Activated naive CD8-positive, alpha-beta T cell (primary cell): ENCODE data around the gene SRRM2.
"Not testable (repeated sequence)": the region's sequence is repeated elsewhere in the genome, so short reads cannot be mapped to it uniquely, and the experiment has no call there.

Experiments used
- H3K27ac Mint-ChIP-seq: one replicate; pipeline ENCODE4 v1.8.0; 2021; ENCODE audit warnings: mixed read lengths
- H3K27me3 Mint-ChIP-seq: one replicate; pipeline ENCODE4 v1.8.0; 2021; ENCODE audit warnings: mixed read lengths
- H3K36me3 Mint-ChIP-seq: one replicate; pipeline ENCODE4 v1.8.0; 2021; ENCODE audit warnings: mixed read lengths
- H3K4me1 Mint-ChIP-seq: one replicate; pipeline ENCODE4 v1.8.0; 2021; ENCODE audit warnings: low read depth, mixed read lengths
- H3K4me3 Mint-ChIP-seq: one replicate; pipeline ENCODE4 v1.8.0; 2021; ENCODE audit warnings: mild to moderate bottlenecking, mixed read lengths
- H3K9me3 Mint-ChIP-seq: one replicate; pipeline ENCODE4 v1.8.0; 2021; ENCODE audit warnings: low read depth, mixed read lengths

Gene SRRM2

DNA sequence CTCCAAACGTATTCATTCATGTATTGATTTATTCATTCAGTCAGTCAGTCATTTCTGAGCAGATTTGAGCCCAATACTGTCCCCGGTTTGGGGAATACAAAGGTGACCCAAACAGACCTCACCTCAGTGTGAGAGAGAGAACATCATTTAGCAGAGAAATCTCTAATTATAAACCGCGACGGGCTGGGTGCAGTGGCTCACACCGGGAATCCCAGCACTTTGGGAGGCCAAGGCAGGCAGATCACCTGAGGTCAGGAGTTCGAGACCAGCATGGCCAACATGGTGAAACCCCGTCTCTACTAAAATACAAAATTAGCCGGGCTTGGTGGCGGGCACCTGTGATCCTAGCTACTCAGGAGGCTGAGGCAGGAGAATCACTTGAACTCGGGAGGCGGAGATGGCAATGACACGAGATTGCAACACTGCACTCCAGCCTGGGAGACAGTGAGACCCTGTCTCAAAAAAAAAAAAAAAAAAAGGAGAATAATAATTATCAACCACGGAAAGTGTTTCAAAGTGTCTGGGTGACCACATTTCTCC lies 30.7 kb upstream of the SRRM2 start:
- not testable (repeated sequence) for H3K36me3 Mint-ChIP-seq, H3K4me1 Mint-ChIP-seq, H3K9me3 Mint-ChIP-seq, H3K27me3 Mint-ChIP-seq
- Mint-ChIP-seq H3K27ac (peak overlapping the region; percentile 22), H3K4me3 (peak overlapping the region; percentile 66)

DNA sequence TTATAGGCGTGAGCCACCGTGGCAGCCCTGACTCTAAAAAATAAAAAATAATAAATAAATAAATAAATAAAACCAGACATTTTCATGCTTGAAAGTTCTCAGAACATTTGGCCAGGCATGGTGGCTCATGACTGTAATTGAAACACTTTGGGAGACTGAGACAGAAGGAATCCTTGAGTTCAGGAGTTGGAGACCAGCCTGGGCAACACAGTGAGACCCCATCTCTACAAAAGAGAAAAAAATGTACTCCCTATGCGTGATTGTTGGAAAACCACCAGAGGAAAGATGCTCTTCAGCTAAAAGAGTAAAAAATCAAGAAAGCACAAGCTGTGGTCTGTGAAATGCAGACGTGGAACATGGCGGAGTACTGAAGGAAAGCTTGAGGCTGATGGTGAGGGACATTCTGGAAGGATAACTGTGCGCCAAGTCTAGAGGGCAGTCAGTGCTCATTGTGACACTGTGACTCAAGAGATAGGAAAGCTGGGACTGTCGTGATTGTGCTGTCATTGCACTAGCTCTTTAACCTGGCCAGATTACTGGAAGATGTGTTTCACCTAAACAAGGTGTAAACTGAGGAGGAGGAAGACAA lies 28.3 kb upstream of the SRRM2 start:
- Mint-ChIP-seq H3K36me3 (no peaks in the 10 kb centered on the region), H3K4me3 (no peak overlapping the region), H3K9me3 (no peaks in the 10 kb centered on the region), H3K27me3 (peaks cover 9% of the 10 kb centered on the region), H3K4me1 (peaks cover 1% of the 10 kb centered on the region), H3K27ac (no peak overlapping the region)

DNA sequence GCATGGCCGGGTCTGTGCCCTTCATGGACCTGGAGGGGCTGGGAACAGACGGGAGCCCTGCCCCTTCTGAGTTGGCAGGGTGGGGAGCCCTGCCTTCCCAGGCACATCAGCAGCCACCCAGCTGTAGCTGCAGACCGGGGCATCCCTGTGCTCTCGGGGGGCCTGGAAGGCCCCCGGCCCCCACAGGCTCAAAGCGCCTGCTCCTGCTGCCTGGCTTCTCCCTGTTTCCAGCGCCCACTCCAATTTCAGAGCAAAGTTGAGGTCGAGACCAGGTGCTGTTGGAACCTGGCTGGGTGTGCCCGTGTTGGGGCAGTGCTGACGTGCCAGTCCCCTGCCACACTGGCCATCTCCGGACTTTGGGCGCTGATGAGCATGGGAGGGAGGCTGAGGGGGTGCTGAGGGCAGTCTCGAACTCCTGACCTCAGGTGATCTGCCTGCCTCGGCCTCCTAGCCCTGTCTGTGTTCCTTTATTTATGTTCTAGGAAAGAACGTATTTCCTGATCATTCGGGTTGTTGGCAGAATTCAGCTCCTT lies 27.6 kb upstream of the SRRM2 start:
- no peaks in the 10 kb centered on the region for H3K36me3 Mint-ChIP-seq
- H3K27ac Mint-ChIP-seq = no peak overlapping the region
- H3K4me3 Mint-ChIP-seq = no peak overlapping the region
- H3K27me3 Mint-ChIP-seq = peaks cover 9% of the 10 kb centered on the region
- H3K4me1 Mint-ChIP-seq = peaks cover 1% of the 10 kb centered on the region
- H3K9me3 Mint-ChIP-seq = no peaks in the 10 kb centered on the region

DNA sequence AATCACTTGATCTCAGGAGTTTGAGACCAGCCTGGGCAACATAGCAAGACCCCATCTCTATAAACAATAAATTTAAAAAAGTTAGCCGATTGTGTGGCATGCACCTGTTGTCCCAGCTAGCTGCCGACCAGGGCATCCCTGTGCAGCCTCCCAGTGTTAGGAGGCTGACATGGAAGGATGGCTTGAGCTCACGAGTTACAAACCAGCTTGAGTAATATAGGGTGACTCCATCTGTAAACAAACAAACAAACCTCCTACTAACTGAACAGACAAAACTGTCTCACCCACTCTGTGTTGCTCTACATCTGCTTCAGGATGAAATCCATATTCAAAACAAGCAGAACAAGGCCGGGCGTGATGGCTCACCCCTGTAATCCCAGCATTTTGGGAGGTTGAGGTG lies 25.5 kb upstream of the SRRM2 start:
- no peaks in the 10 kb centered on the region for H3K9me3 Mint-ChIP-seq
- peaks cover 9% of the 10 kb centered on the region for H3K27me3 Mint-ChIP-seq

DNA sequence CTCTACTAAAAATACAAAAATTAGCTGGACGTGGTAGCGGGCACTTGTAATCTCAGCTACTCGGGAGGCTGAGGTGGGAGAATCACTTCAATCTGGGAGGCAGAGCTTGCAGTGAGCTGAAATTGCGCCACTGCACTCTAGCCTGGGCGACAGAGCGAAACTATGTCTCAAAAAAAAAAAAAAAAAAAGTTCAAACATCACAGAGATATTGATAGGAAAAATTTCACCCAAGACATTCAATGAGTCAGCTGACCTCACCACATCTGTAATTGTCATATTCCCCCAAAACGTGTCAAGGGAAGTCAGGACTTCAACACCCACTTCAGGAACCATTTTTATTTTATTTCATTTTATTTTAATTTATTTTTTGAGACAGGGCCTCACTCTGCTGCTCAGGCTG lies 24.4 kb upstream of the SRRM2 start:
- H3K27ac Mint-ChIP-seq = no peak overlapping the region
- H3K4me3 Mint-ChIP-seq = no peak overlapping the region
- H3K27me3 Mint-ChIP-seq = peaks cover 9% of the 10 kb centered on the region
- no peaks in the 10 kb centered on the region for H3K9me3 Mint-ChIP-seq
- H3K4me1 Mint-ChIP-seq = no peaks in the 10 kb centered on the region
- no peaks in the 10 kb centered on the region for H3K36me3 Mint-ChIP-seq

More for the DNA sequence above, 25.5 kb upstream of the SRRM2 start:
- Mint-ChIP-seq H3K36me3 (no peaks in the 10 kb centered on the region), H3K4me3 (no peak overlapping the region), H3K4me1 (peaks cover 1% of the 10 kb centered on the region), H3K27ac (no peak overlapping the region)

DNA sequence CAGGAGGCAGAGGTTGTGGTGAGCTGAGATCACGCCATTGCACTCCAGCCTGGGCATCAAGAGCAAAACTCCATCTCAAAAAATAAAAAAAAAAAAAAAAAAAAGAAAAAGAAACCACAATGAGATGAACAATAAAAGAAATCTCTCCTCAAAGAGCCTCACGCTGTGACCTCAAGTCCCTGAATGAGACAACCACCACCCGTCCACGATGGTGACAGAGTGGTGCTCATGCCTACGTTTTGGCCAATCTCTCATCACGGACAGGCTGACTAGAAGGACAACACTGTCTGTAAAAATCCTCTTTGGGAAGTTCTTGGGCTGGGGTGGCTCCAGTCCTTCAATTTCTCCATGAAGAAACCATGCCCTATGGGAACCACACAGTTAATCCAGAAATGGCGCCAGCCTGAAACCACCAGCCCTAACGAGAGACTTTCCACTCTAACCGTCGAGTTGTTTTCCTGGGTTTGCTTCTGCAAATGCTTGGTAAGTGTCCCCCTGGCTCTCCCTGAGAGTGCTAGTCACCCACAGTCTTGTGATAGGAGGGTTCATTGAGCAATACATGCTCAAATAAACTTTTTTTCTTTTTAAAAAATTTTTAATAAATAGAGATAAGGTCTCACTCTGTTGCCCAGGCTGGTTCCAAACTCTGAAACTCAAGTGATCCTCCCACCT lies 17.5 kb upstream of the SRRM2 start:
- Mint-ChIP-seq H3K36me3 (no peaks in the 10 kb centered on the region), H3K27me3 (no peaks in the 10 kb centered on the region), H3K9me3 (no peaks in the 10 kb centered on the region), H3K4me3 (no peak overlapping the region), H3K27ac (no peak overlapping the region), H3K4me1 (no peaks in the 10 kb centered on the region)

DNA sequence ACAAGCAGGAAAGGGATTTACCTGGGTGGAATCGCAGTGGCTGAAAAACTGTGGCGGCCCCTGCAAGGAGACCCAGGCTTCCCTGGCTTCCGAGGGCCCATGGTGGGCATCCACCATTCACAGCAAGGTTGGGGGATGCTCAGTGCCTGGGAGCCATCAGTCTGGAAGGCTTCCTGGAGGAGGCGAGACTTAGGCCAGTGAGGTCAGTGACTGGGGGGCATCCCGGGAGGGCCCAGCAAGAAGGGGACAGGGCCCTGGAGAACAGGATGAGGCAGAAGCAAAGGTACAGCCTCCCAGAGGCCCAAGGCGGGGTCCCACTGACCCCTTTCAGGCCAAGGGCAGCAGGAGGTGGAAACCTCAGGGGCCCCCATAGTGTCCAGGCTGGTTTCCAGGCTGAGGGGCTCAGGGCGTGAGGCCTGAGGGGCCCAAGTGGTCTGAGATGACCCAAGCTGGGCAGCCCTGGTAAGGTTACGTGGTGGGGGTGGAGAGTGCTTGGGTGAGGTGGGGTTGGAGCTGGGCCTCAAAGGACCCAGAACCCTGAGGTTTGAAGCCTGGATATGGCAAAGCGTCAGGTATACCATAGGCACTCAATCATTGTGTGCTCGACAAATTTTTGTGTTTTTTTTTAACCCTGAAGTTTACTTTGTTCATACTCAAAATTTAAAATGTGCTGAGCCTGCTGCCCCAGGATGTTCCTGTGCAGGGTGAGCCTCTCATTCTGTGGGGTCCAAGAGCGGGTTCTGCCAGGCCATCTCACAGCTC lies 15.8 kb upstream of the SRRM2 start:
- Mint-ChIP-seq H3K9me3 (no peaks in the 10 kb centered on the region), H3K27me3 (no peaks in the 10 kb centered on the region), H3K36me3 (no peaks in the 10 kb centered on the region), H3K27ac (no peak overlapping the region), H3K4me3 (no peak overlapping the region), H3K4me1 (no peaks in the 10 kb centered on the region)

DNA sequence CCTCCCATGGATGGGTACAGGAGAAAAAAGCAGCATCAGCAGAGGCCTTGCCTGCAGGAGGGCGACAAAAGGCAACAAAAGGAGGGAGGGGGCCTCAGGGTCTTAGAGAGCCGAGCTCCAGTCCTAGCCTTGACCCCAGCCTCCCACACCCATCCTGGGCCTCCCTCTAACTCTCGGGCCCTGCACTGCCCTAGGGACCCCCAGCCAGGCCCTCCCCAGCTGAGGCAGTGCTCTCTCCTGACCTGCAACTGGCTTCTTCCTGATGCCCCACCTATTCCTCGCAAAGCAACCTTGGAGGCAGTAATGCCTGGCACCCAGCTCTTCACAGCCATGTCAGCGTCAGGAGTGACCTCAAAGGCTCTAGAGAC lies 15.2 kb upstream of the SRRM2 start:
- Mint-ChIP-seq H3K36me3 (no peaks in the 10 kb centered on the region), H3K4me1 (no peaks in the 10 kb centered on the region), H3K27me3 (no peaks in the 10 kb centered on the region), H3K4me3 (no peak overlapping the region), H3K27ac (no peak overlapping the region), H3K9me3 (no peaks in the 10 kb centered on the region)

DNA sequence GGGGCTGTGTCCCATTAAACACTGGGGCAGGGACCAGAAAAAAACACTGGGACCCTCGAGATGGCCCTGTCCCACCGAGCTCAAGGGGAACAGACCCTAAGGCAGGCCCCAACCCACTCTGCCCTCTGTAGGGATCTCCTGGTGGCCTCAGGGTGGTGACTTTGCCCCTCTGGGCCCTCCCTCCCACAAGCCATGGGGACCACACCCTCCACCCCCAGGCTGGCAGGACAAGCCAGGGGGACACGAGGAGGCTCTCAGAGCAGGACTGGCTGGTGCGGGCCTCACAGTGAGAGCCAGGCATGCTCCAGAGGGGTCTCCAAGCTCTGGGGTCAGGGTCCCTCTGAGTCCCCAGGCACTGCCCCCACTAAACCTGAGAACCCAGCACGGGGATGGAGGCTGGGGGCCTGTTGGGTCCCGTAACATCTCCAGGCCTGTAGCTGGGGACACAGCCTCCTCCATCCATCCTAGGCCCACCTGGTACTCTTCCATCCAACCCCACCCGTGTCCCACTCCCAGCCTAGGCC lies 14.5 kb upstream of the SRRM2 start:
- no peak overlapping the region for H3K27ac Mint-ChIP-seq
- H3K27me3 Mint-ChIP-seq = no peaks in the 10 kb centered on the region
- no peaks in the 10 kb centered on the region for H3K9me3 Mint-ChIP-seq
- H3K4me3 Mint-ChIP-seq = no peak overlapping the region
- H3K4me1 Mint-ChIP-seq = no peaks in the 10 kb centered on the region
- no peaks in the 10 kb centered on the region for H3K36me3 Mint-ChIP-seq

DNA sequence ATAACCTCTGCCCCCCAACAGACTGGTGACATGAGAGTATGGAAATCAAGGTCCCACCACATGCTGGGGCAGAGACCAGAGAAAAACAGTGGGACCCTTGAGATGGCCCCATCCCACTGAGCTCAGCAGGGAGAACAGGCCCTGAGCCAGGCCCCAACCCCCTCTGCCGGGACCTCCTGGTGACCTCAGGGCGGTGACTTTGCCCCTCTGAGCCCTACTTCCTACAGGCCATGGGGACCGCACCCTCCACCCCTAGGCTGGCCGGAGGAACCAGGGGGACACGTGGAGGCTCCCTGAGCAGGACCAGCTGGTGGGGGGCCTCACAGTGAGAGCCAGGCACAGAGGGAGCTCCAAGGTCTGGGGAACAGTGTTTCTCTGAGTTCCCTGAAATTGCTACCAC lies 13.8 kb upstream of the SRRM2 start:
- Mint-ChIP-seq H3K9me3 (no peaks in the 10 kb centered on the region), H3K4me1 (no peaks in the 10 kb centered on the region), H3K27ac (no peak overlapping the region), H3K27me3 (no peaks in the 10 kb centered on the region), H3K4me3 (no peak overlapping the region), H3K36me3 (no peaks in the 10 kb centered on the region)

DNA sequence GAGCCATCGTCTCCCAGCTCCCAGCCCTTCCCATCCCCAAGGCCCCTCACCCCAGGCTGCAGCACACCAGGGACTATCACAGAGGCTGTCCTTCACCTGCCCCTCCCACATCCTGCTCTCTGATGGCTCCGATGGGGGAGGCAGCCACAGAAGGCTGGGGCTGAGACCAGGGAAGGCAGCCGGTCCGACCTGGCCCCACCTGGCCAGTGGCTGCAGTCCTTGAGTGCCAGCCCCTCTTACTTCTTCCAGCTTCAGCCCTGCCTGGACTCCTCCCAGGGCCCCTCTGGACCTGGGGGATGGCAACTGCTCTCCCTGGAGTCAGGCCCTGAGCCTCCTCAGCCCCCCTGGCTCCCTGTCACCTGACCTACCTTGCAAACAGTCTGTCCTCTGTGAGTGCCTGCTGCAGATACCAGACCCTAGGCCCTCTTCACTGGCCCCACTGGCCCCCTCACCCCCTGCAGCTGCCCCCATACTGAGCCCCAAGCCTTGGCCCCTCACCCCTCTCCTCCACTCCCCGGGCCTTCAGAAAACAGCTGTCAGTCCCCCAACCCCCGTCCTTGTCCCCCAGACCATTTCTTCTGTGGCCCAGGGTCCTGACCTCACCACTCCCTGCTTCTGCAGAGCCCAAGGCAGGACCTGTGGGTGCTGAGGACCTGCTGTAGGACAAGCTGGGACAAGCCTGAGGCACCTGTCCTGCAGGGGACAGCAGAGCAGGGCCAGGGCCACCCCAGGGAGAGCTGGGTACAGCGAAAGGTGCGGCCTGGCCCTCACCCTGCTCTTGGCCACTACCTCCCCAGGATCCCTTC lies 12.6 kb upstream of the SRRM2 start:
- Mint-ChIP-seq H3K36me3 (no peaks in the 10 kb centered on the region), H3K4me1 (no peaks in the 10 kb centered on the region), H3K27me3 (no peaks in the 10 kb centered on the region), H3K27ac (no peak overlapping the region), H3K9me3 (no peaks in the 10 kb centered on the region), H3K4me3 (no peak overlapping the region)

DNA sequence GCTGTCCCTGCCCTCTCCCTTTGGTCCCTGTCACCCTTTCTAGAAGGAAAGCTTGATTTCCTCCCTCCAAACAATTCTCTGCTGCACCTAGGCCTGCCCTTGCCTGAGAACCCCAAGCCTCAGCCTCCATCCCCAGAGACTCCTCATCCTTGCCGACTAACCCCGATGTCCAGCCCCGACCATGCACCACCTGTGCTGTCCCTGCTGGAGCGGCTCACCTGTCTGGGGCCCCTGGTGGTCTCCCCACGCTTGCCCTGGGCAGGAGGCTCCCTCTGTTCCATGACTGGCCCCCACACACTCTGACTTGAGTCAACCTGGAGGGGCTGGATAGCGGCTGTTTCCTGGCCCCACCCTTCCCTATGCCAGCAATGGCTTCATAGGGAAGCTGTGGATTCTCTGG lies 12.0 kb upstream of the SRRM2 start:
- Mint-ChIP-seq H3K9me3 (no peaks in the 10 kb centered on the region), H3K27me3 (no peaks in the 10 kb centered on the region), H3K36me3 (no peaks in the 10 kb centered on the region), H3K27ac (no peak overlapping the region), H3K4me3 (no peak overlapping the region), H3K4me1 (no peaks in the 10 kb centered on the region)

DNA sequence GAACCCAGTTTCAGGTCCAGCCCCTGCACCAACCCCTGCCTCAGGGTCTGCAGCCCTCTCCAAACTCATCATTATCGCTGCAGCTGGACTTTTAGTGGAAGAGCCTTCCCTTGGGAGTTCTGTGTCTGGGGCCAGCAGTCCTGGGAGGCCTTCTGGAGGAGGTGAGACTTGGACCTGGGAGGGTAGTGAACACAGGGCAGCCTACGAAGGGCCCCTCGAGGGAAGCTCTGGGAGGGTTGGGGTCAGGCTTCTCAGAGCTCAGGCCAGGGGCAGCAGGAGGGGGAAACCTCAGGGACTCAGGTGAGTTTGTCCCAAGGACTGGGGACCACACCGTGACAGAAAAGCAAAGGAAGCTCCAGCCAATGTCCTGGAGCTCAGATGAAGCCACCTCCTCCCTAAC lies 11.3 kb upstream of the SRRM2 start:
- Mint-ChIP-seq H3K4me3 (no peak overlapping the region), H3K27me3 (no peaks in the 10 kb centered on the region), H3K4me1 (no peaks in the 10 kb centered on the region), H3K27ac (no peak overlapping the region), H3K36me3 (no peaks in the 10 kb centered on the region), H3K9me3 (no peaks in the 10 kb centered on the region)

DNA sequence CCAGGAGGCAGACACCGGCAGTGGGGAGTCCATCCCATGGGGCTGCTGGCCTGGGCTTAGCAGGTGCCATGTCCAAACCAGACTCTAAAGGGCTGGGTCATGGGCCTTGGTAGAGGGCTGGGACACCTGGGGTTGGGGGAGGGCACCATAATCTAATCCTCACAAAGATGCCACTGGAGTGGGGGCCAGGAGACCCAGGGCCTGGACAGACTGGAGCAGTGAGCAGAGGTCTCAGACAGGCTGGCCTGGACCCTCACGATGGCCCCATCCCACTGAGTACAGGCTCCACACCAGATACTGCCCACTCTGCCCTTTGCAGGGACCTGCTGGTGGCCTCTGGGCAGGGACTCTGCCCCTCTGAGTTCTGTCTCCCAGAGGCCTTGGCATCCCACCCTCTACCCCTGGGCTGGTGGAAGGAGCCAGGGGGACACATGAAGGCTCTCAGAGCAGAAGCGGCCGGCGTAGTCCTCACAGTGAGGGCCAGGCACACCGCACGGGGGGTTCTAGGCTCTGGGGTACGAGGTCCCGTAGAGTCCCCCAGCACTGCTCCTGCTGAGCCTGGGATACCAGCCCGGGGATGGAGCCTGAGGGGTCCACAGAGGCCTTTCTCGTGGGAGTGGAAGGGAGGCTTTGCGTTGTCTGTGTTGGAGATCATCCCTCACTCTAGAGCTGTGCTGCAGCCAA lies 10.0 kb upstream of the SRRM2 start:
- H3K27ac Mint-ChIP-seq = no peak overlapping the region
- no peak overlapping the region for H3K4me3 Mint-ChIP-seq
- no peaks in the 10 kb centered on the region for H3K27me3 Mint-ChIP-seq
- H3K4me1 Mint-ChIP-seq = no peaks in the 10 kb centered on the region
- H3K9me3 Mint-ChIP-seq = no peaks in the 10 kb centered on the region
- no peaks in the 10 kb centered on the region for H3K36me3 Mint-ChIP-seq
